NK-92 treated with Interleukin-12 subunit alpha and Interleukin-12 subunit beta, amount 100 ng/mL, for 24 hours (cell line): Measurements from ENCODE around the gene CHL1.

Experiments
- DNase-seq: peaks from one replicate; lab custom pipeline; 2025; lab: John Stamatoyannopoulos, UW

The CHL1 gene

DNA sequence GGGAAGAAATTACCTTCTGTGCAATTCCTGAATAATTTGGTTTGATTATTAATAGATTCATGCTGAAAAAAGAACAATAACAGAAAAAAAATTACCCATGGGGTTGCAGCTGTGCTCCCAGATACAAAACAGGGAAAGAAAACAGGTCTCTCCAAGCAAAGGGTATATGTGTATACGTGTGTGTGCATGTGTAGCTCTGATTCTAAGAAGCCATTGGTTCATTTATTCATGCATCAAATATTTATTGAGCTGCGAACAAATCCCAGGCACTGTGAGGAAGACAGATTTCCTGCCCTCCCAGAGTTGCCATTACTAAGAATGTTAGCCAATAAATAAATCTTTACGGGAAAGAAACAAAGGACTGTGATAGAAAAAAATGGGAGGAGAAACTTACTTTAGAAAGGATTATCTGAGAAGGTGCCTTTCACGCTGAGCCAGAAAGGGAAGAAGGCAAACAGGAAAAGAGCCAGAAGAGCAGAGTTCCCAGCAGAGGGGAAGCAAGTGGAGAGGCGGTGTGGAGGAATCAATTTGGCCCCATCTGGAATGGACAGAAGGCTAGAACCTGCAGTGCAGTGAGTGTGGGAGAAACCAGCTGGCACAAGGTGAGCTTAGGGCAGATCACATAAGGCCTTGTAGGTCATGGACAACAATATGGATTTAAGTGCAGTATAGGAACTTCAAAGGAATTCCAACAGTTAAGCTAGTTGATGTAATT lies 20.7 kb downstream of the CHL1 start:
- no peak for DNase-seq

DNA sequence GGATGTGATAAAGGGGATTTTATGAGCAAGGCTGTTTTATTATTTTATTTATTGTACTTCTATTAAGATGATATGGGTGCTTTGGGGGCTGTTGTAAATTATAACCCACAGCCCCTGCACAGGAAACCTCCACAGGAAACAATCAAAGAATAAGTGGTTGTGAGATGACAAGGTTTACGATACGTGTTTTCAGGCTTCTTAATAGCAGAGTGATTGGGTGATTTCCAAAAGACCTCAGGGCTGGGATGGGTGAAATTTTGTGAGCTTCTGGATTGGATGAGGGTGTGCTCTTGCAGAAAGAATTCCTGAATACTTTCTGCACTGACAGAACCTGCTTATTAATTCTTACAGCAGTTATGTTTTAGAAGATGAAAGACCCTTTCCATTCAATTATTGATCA lies 21.4 kb downstream of the CHL1 start:
- DNase-seq, result no peak

DNA sequence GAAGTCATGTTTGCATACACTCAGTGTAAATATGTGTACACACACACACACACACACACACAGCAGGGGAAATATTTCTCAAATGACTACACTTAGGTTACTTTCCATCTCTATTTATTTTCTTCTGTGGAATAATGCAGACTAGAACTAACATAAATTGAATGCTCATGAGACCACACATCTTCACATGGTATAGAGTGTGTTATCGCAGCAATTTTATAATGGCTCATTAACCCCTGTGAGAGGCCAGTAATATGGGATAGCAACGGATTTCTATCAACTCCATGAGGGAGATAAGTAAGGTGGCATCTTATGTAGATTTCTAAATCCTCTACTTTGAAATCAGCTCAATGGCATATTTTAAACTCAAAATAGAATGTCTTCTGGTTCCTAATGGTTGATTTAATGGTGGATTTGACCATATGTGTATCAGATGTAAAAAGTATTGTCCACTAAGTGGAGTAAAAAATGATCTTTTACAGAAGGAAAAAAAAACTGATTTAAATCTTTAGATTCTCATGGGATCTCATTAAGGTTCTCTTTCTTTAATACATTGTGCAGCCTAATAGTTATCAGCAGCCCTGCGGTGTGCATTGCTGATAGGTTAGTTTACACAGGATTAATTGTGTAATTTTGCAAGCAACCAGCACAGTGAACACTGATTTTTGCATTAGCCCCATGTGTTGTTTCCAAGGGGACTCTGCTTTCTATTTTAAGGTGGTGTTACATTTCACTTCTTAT lies 32.0 kb downstream of the CHL1 start:
- DNase-seq, result no peak

DNA sequence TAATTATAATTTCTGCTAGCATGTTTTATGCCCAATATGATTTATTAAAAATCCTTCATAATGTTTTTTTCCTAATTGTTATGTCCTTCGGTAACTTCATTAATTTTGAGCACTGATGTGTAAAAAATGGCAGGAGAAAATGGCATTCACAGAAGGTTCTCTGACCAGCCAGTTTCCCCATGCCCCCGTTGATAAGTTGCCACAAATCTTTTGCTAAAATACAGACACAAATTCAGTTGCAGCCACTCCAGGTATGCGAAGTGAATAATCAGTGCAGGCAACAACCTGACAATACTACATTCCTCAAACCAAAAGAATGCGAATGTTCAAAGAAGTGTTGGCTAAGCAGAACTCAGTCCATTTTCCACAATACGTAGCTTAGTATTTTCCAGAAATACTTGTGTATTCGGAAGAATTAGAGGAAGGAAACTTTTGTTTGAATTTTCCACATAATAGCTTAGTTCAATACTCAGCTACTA lies 32.7 kb downstream of the CHL1 start:
- DNase-seq, result no peak

DNA sequence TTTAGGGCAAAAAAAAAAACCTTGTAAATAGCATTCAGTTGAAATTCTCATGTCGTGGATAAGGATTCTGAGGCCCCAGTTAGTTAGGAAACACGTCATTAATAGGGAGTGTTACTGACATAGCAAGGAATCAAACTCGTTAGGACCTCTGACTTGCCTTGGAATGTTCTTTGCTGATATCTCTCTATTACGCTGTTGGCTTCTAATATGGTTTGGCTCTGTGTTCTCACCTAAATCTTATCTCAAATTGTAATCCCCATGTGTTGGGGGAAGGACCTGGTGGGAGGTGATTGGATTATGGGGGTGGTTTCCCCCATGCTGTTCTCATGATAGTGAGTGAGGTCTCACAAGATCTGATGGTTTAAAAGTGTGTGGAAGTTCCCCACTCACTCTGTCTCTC lies 40.3 kb downstream of the CHL1 start:
- DNase-seq, result no peak

DNA sequence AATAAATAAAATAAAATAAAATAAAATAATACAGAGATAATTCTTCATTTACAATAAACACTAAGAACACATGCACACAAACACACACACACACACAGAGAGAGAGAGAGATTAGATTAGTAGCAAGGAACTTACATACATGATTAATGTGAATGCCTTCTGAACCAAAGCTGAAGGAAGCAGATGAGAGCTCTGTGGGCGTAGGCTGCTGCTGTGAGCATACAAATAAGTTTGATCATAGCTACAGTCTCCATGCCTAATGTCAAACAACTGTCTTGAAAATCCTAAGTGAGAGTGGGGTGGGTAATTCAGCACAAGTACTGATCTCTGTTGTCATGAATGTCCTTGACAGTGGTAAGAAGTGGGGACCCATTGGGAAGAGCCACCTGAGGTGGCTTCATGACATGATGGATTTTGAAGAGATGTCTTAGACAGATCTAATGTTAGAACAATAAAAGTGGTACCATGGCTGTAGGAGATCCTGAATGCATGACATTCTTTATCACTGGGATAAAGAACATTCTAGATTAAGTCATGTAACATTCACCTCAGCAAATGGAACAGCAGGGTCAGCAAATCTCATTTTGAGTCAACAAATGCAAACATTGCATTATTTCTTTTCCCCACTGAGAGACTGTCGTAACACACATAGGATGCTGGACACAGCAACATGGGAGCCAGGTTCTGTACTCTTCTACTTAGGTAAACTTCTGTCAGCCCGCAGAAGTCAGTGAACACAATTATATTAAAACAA lies 46.2 kb downstream of the CHL1 start:
- no peak for DNase-seq

DNA sequence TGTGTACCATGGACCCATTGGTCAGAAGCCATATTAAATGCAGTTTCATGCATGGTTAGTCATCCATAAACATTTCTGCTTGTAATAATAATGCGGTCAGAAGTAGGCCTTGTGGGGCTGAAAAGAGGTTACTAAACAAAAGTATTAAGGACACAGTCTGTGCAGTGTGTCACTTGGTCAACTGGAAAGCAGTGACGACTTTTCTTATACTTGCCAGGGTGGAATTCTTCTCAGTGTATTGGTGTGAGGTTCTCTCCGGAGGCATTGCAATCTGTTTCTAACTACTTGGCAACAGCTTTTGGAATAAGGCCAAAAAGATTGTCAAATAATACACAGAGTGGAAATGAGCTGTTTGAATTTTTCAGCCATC lies 46.8 kb downstream of the CHL1 start:
- no peak for DNase-seq

DNA sequence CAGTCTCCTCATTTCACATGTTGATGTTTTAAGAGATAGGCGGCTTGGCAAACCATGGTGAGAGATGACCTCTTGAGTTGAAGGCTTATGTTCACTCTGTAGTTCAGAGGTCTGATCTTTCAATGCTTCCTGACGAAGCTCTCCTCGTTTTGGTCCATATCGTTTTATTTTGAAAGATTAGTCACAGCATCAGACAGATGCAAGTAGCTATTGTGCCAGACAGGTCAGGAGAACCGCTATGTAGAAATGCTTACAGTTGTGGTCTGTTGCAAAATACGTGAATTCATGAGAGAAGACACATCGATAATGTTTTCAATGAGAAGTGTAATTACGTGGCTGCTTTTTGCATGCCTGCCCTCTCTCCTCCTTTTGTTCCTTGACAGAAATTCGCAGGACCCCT lies 47.5 kb downstream of the CHL1 start:
- DNase-seq, result no peak

DNA sequence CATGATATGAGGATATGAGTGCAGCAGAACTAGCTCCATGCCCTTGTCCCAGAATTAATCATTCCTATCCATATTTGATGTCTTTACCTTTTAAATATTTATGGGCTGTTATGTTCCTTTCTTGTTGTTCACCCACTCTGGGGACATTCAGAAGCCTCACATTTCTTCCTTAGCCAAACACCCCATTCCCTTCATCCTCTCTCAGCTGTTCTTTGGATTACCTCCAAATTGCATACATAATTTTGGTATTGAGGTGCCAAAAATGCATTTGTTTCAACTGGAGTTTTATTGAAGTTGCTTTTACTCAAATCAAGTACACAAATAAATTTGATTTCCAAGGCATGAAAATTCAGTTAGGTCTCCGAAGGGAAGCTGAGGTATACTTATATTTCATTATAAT lies 51.4 kb downstream of the CHL1 start:
- DNase-seq, result no peak

DNA sequence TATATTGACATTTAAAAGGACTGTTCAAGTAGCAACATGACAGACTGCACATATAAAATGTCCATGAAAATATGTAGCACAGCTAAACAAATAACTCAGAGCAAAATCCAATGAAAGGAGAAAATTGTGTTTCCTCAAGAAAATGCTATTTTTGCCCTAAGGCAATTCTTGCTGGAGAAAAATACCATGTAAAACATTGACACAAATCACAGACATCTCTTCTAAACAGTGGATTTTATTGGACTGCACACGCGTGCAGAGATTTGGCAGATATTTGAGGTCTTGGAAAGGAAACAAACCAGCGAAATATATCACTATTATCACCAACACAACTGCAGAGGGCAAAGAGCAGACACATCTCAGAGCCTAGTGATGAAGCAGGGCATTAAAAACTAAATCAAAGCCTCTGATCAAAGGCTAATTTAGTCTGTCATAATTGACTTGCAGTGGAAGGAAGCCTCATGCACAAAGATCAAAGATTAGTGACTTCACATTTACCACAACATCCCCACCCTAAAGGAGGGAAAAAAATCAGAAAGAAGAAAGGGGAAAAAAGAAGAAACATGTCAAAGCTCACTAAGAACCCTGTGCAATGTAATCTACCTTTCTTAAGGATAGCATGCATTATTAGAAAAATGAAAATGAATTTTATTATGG lies 52.4 kb downstream of the CHL1 start:
- DNase-seq, result no peak

DNA sequence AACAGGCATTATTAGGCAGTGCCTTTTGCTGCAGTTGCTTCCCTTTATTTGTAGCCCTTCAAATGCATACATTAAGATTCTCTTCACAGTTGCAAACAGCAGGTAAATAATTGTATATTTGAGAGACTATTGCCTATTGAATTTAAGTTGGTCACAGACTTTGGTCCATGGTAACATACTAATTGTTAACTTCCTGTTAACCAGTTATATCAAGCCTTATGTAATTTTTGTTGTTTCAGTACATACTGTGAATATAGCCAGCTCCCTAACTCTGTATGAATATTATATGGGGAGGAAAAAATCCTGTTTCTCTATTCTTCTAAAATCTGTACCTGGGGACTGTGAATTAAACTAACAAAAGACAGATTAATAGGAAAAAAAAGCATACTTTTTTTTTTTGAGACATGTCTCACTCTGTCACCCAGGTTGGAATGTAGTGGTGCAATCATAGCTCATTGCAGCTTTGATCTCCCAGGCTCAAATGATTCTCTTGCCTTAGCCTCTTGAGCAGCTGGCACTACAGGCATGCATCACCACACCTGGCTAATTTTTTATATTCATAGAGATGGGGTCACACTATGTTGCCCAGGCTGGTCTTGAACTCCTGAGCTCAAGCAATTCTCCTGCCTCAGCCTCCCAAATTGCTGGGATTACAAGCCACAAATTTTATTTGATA lies 53.2 kb downstream of the CHL1 start:
- no peak for DNase-seq

DNA sequence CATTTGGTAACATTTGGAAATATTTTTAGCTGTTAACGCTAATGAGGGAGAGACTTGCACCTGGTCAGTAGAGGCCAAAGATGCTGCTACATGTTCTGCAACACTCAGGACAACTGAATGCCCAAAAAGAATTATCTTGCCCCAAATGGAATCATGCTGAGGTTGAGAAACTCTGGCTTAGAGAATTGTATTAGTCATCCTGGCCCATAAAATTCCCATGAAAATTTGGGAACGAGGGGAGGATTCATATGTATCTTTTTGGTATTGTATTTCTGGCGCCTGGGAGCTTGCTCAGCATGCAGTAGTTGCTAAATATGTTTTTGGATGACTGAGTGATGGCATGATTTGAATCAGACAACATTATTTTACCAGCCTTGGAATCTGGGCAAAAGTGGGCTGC lies 59.9 kb downstream of the CHL1 start:
- DNase-seq, result no peak

DNA sequence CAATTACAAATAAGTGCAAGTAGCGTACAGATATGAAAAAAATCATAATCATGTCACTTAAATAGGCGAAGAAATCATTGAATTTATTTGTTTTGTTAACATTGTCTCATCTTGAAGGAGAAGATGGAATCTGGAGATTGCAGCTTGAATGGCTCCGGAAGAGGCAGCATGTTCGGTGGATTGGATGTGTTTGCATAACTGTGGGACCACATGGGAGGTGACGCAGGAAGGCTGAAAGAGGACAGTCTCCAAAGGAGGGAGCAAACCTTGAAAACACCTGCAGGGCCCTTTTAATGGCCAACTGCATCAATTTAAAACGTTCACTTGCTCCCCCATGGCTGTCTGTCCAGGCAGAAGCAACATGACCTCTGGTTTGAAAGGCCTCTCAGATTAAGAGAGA lies 61.3 kb downstream of the CHL1 start:
- no peak for DNase-seq

DNA sequence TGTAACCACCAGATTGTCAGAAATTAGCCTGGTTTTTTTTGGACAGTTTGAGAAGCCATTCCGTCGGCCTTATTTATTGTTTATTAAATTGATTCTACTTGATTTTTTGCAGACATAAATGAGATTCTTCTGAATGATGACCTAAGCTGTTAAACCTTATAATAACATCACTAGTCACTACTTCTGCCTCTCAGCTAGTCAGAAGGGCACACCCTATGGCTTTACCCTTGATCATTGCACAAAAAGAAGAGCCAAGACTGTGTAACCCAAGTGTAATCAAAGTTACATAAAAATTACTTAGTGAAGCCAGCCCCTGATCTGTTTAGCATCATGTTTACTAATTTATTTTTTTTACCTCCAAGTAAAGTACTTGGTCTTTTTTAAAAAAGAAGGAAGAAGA lies 64.3 kb downstream of the CHL1 start:
- no peak for DNase-seq

DNA sequence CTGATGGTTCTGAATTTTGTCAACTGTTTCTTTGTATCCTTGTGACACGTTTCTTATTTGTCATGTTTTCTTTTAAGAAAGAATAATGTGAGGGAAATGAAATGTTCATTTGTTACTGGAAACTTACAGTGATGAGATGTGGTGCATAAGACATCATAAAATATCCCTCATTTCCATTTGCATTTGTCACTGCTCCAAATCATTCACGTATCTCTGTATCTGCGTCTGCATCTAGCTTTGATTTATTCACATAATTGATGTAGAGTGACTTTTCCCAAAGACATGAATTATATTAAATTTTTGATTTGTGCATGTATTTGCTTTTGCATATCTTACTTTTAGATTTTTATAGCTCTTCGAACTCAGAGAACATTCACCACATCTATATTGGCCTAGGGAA lies 66.8 kb downstream of the CHL1 start:
- no peak for DNase-seq

DNA sequence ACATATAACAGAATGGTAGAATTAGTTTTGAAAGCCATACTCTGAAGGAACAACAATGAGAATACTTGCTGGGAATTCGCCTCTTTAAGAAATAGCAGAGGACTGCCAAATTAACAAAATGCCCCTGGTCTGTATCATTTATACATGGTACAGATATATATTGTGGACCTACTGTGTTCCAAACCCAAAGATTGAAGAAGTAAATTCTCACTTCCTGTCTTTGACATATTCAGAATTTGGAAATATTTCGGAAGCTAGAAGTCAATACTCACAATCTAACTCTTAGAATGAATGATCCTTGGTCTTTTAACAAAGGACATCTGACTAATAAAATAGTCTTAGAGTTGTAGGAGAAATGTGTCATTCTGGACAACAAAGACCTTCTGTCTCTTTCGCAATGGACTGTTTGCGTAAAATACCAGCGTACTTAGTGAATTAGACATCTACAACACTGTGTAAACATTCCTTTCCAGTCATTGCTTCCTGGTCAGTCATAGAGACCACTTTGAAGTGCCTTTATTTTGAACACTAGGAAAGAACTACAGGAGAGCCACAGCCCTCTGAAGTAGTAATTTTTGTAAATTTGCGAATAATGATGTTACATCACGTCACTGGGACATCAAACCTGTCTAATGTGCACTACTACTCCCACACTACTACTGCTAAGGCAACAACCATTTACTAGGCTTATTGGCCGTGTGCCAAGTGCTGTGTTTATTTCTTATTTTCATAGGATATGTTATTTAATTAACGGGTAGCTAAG lies 68.0 kb downstream of the CHL1 start:
- DNase-seq, result no peak

DNA sequence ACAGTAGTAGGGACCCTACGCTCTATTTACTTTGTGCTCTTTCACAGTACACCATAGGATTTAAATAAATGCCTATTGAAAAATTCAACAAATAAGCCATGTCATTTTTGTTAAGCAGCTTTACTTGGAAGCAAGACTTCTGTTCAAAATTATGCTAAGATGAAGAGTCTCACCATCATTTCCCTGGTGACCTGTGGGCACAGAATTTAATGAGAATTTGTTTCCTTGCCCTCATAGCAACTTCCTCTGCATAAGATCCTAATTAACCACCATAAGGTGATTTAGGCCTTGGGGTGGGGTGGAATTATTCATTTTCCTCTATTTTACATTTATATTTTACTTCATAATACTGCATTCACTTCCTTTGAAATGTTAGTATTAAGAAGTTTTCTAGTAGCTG lies 70.5 kb downstream of the CHL1 start:
- no peak for DNase-seq

DNA sequence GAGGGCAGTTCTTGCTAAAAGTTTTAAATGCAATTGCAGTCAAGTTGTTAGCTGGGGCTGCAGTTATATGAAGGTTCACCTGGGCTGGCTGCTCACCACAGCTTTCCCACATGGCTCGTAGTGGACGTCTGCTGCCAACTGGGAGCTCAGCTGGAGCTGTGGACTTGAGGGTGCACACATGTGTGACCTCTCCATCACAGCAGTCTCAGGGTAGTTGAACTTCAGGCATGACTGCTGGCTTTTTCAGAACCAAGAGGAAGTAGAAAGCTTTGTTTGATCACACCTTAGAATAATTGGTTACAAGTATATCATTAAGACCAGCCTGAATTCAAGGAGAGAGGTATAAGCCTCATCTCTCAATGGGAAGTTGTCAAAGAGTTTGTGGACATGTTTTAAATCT lies 74.1 kb downstream of the CHL1 start:
- no peak for DNase-seq

DNA sequence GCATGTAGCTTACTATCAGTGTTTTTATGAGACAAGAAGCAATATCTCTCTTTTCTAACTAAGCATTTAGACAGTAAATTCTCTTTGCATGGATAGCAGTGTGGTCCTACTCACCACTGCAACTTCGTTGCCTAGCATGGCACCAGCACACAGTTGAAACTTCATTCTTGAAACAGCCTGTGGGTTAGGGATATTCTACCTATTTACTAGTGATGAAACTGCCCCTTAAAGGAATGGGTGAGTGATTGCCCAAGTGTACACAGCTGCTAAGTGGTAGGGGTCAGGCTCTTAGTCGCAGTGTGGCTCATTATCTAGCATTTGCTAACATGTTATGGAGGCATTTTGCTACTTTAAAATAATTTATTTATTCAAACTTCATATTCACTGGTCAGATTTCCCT lies 78.4 kb downstream of the CHL1 start:
- DNase-seq, result no peak

DNA sequence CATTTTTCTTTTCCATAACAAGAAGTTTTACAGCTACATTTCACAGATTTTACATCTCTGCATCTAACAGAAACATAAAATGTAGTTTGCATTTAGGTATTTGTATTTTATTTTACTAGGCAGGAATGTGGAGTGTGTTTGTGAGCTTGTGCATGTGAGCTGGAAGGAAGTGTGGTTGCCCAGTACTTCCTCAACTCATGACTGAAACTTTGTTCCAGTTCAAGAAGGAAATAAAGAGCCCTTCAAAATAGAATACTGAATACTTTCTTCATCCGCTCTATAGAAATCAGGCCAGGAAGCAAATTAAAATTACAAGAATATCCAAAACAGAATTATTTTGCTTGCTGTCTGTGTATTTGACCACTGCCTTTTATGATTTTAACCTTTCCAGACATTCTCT lies 81.3 kb downstream of the CHL1 start:
- DNase-seq, result no peak
